ENCODE measurements around the gene CUL9.

CUL9 gene

GRCh38 chr6:43202451-43202850 is 20.5 kb downstream of the CUL9 start:
- no peak for DNase-seq

GRCh38 chr6:43203029-43203717 is 21.2 kb downstream of the CUL9 start:
- DNase-seq: no peak

- DNase-seq: no peak
These were observed 21.7 kb downstream of the CUL9 start for GRCh38 chr6:43203718-43204095.

GRCh38 chr6:43204271-43205105 is 22.5 kb downstream of the CUL9 start:
- no peak for DNase-seq

GRCh38 chr6:43205849-43206248 is 23.9 kb downstream of the CUL9 start:
- DNase-seq: no peak

- DNase-seq: no peak
These were observed 25.3 kb downstream of the CUL9 start for GRCh38 chr6:43207286-43207685.

- DNase-seq: no peak
These were observed 30.0 kb downstream of the CUL9 start for GRCh38 chr6:43211955-43212354.

GRCh38 chr6:43213431-43213830 is 31.4 kb downstream of the CUL9 start:
- no peak for DNase-seq

GRCh38 chr6:43215066-43215465 is 33.1 kb downstream of the CUL9 start:
- no peak for DNase-seq

GRCh38 chr6:43216200-43216599 is 34.2 kb downstream of the CUL9 start:
- peak; percentile 82 for DNase-seq

- DNase-seq: no peak
These were observed 35.4 kb downstream of the CUL9 start for GRCh38 chr6:43217351-43217750.

GRCh38 chr6:43219119-43219518 is 37.1 kb downstream of the CUL9 start:
- DNase-seq: no peak

- DNase-seq: no peak
These were observed 37.8 kb downstream of the CUL9 start for GRCh38 chr6:43219814-43220213.

- no peak for DNase-seq
These were observed 38.5 kb downstream of the CUL9 start for GRCh38 chr6:43220439-43220951.

GRCh38 chr6:43221046-43221972 is 39.3 kb downstream of the CUL9 start:
- no peak for DNase-seq

GRCh38 chr6:43222418-43223059 is 40.5 kb downstream of the CUL9 start:
- no peak for DNase-seq

GRCh38 chr6:43223175-43223574 is 41.2 kb downstream of the CUL9 start:
- DNase-seq: no peak

- no peak for DNase-seq
These were observed 44.3 kb downstream of the CUL9 start for GRCh38 chr6:43226192-43226851.

- peak; percentile 68 for DNase-seq
These were observed 47.2 kb downstream of the CUL9 start, which contains the start of gene DNPH1 for GRCh38 chr6:43228951-43229802. Gene DNPH1, minus strand, starts transcription at chr6:43229481. Its CDS starts 25 bp downstream, at chr6:43229456.

GRCh38 chr6:43229803-43230620 is 48.0 kb downstream of the CUL9 start:
- no peak for DNase-seq

All from NCI-H2171 (cell line).